Anterior cingulate cortex (tissue), 58 donors: Measurements from ENCODE around the gene PACSIN2.

Experiments
- DNase-seq, 58 donors: peaks; one replicate each; lab custom pipeline; 2025; lab: John Stamatoyannopoulos, UW

PACSIN2 gene

GRCh38 chr22:42872821-42873220, 142.1 kb downstream of the PACSIN2 start:
- DNase-seq: no peak

GRCh38 chr22:42871146-42872050, 143.6 kb downstream of the PACSIN2 start:
- no peak for DNase-seq

GRCh38 chr22:42869888-42870480, 145.0 kb downstream of the PACSIN2 start:
- DNase-seq: peak in 6 of 58 donors; percentile 12 to 31 (median 24)

- no peak for DNase-seq
These were observed 145.5 kb downstream of the PACSIN2 start for GRCh38 chr22:42869463-42869862.

GRCh38 chr22:42868751-42869251, 146.1 kb downstream of the PACSIN2 start:
- peak in 51 of 58 donors; percentile 8 to 75 (median 35) for DNase-seq

GRCh38 chr22:42866100-42866499, 148.8 kb downstream of the PACSIN2 start:
- DNase-seq: no peak

- DNase-seq: no peak
These were observed 149.4 kb downstream of the PACSIN2 start for GRCh38 chr22:42865536-42865935.

GRCh38 chr22:42863349-42863961, 151.5 kb downstream of the PACSIN2 start:
- no peak for DNase-seq

- no peak for DNase-seq
These were observed 152.8 kb downstream of the PACSIN2 start for GRCh38 chr22:42862045-42862734.

GRCh38 chr22:42860968-42861367, 154.0 kb downstream of the PACSIN2 start:
- peak in 6 of 58 donors; percentile 5 to 35 (median 10) for DNase-seq

- DNase-seq: no peak
These were observed 157.0 kb downstream of the PACSIN2 start for GRCh38 chr22:42857845-42858481.

- DNase-seq: peak; percentile 45 to 95 (median 90)
These were observed 157.9 kb downstream of the PACSIN2 start, which contains the start of gene ARFGAP3 for GRCh38 chr22:42856865-42857704. Gene ARFGAP3, minus strand, starts transcription at chr22:42857273. Its CDS starts 91 bp downstream, at chr22:42857182.

- peak in 21 of 58 donors; percentile 10 to 64 (median 35) for DNase-seq
These were observed 158.6 kb downstream of the PACSIN2 start for GRCh38 chr22:42856179-42856864.

- DNase-seq: no peak
These were observed 159.2 kb downstream of the PACSIN2 start for GRCh38 chr22:42855721-42856120.

- DNase-seq: no peak
These were observed 159.7 kb downstream of the PACSIN2 start for GRCh38 chr22:42855211-42855610.

- no peak for DNase-seq
These were observed 165.9 kb downstream of the PACSIN2 start for GRCh38 chr22:42848941-42849550.

GRCh38 chr22:42847110-42847509, 167.8 kb downstream of the PACSIN2 start:
- DNase-seq: no peak

GRCh38 chr22:42844756-42845155, 170.2 kb downstream of the PACSIN2 start:
- no peak for DNase-seq
